Activated naive CD4-positive, alpha-beta T cell treated with anti-CD3 and anti-CD28 coated beads, Interleukin-2, amount 50 U/mL, for 24 hours (primary cell): ENCODE results near the gene POC1A.

Experiments used
- H3K27ac Mint-ChIP-seq: one replicate; pipeline ENCODE4 v1.8.0; 2021; ENCODE audit warnings: mild to moderate bottlenecking, mixed read lengths
- H3K27me3 Mint-ChIP-seq: one replicate; pipeline ENCODE4 v1.8.0; 2021; ENCODE audit warnings: mixed read lengths
- H3K36me3 Mint-ChIP-seq: one replicate; pipeline ENCODE4 v1.8.0; 2021; ENCODE audit warnings: mixed read lengths
- H3K4me1 Mint-ChIP-seq: one replicate; pipeline ENCODE4 v1.8.0; 2021; ENCODE audit warnings: mixed read lengths
- H3K4me3 Mint-ChIP-seq: one replicate; pipeline ENCODE4 v1.8.0; 2021; ENCODE audit warnings: mild to moderate bottlenecking, mixed read lengths
- H3K9me3 Mint-ChIP-seq: one replicate; pipeline ENCODE4 v1.8.0; 2021; ENCODE audit warnings: mixed read lengths

POC1A gene

DNA sequence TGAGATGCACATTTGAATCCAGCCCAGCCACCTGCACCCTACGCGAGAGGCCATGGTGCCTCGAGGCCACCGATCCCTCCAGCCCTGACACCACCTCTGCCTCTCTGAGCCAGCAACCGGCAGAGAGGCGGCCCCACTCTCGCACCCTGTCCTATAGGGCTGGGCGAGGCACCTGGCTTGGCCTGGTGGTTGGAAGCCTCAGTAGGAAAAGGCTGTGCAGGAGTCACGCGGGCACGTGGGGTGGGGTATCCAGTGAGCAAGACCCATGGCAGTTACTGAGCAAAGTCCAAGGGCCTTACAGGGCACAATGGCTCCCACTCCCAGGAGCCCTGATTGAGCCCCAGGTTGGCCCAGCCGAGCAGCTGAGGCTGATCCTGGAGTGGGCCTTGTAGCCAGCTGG lies 85.5 kb downstream of the POC1A start:
- no peaks in the 10 kb centered on the region for H3K9me3 Mint-ChIP-seq
- no peak overlapping the region for H3K27ac Mint-ChIP-seq
- H3K36me3 Mint-ChIP-seq: no peaks in the 10 kb centered on the region
- no peaks in the 10 kb centered on the region for H3K4me1 Mint-ChIP-seq
- H3K4me3 Mint-ChIP-seq: no peak overlapping the region
- no peaks in the 10 kb centered on the region for H3K27me3 Mint-ChIP-seq

DNA sequence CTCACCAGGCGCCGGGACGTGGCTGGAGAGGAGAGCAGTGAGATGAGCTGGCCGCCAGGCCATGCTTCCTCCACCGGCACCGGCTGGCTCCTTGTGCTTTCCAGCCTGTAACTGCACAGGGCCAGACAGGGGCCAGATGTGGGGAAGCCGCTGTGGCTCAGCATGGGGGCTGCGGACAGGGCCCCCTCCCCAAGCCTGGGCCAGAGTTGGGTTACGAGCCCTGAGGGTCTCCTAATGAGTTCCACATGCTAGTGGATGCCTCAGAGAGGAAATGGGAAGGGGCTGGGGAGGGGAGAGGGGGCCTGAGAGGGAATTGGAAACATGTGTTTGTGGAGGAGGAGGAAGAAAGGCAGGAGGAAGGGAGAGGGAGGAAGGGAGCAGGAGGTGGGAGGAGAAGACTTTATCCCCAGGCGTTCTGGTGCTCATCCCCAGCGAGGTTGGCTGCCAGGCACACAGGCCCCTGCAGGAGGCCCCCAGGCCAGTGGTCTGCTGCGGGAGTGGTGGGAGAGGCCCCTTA lies 86.1 kb downstream of the POC1A start:
- Mint-ChIP-seq H3K4me3 (no peak overlapping the region), H3K36me3 (no peaks in the 10 kb centered on the region), H3K9me3 (no peaks in the 10 kb centered on the region), H3K4me1 (no peaks in the 10 kb centered on the region), H3K27me3 (no peaks in the 10 kb centered on the region), H3K27ac (no peak overlapping the region)

DNA sequence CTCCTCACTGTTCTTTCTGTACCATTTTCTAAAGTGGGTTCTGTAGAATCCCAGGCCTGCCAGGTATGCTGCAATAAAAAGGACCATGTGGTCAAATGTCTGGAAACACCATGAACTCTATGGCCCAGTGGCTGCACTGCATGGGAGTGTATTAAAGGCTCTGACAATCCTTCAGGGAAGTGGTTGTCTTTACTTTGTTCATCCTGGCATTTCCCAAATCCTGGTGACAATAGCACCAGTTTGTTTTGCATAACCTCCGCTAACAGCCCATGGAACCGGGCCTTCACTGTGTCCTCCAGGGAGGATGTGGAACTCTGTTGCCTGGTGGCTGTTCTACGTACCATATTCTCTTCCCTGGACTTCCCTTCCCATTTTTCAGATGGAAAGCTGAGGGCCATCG lies 86.7 kb downstream of the POC1A start:
- H3K4me3 Mint-ChIP-seq: no peak overlapping the region
- no peaks in the 10 kb centered on the region for H3K27me3 Mint-ChIP-seq
- no peak overlapping the region for H3K27ac Mint-ChIP-seq
- no peaks in the 10 kb centered on the region for H3K9me3 Mint-ChIP-seq
- no peaks in the 10 kb centered on the region for H3K36me3 Mint-ChIP-seq
- H3K4me1 Mint-ChIP-seq: no peaks in the 10 kb centered on the region

DNA sequence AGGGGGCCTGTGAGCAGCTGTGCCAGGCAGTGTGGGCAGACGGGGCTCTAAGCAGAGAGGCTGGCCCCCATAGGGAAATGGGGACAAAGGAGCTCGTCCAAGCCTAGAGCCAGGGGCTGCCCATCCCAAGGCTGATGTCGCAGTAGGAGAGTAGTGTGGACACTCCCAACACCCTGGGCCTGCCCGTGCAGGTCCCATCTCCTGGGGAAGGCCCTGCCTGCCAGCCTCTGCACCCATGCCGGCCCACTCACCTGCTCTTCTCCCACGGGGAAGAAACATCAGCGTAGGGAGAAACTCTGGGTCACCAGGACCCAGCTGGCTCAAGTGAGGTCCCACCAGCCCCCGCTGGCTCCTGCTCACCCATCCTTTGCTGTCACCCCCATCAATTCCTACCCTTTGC lies 87.2 kb downstream of the POC1A start:
- H3K4me1 Mint-ChIP-seq: no peaks in the 10 kb centered on the region
- no peak overlapping the region for H3K27ac Mint-ChIP-seq
- no peaks in the 10 kb centered on the region for H3K36me3 Mint-ChIP-seq
- no peak overlapping the region for H3K4me3 Mint-ChIP-seq
- H3K27me3 Mint-ChIP-seq: no peaks in the 10 kb centered on the region
- H3K9me3 Mint-ChIP-seq: no peaks in the 10 kb centered on the region

DNA sequence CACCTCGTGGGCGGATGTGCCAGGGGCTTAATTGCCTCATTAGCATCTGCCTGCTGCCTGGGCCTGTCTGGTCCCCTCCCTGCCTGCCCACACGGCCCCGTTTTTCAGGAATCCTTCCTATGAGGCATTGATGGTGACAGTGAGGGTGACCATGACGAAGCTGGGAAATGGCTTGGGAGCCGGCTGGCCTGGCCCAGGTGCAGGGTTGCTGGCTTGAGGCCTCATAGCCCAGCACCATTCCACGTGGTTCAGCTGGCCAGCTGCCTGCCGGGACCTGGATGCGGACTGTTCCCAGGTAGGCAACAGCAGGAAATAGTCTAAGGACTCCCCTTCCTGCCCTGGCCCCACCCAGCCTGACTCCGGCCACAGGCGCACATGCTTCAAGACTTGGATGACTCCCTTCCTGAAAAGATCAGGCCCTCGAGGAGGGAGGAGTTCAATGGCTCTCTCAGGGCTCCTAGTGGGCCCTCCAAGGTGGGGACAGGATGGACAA lies 88.9 kb downstream of the POC1A start:
- no peak overlapping the region for H3K4me3 Mint-ChIP-seq
- H3K4me1 Mint-ChIP-seq: no peaks in the 10 kb centered on the region
- no peaks in the 10 kb centered on the region for H3K9me3 Mint-ChIP-seq
- no peak overlapping the region for H3K27ac Mint-ChIP-seq
- no peaks in the 10 kb centered on the region for H3K27me3 Mint-ChIP-seq
- no peaks in the 10 kb centered on the region for H3K36me3 Mint-ChIP-seq

DNA sequence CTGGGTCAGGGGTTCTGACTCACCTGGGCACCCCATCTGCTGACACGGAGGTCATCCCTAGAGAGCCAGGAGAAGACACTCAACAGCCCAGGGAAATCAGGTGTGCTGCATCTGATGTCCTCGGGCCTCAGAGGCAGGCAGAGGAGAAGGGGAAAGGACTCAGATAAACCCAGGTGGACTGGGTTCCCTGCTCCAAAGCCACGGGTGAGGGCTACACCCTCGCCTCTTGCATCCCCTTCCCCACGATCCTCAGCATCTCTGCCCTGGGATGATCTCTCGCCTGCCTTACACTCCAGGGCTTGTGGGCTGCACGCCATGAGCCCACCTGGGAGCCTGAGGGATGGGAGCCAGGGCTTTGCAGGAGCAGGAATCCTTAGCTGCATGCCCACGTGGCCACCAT lies 89.7 kb downstream of the POC1A start:
- no peaks in the 10 kb centered on the region for H3K36me3 Mint-ChIP-seq
- no peaks in the 10 kb centered on the region for H3K27me3 Mint-ChIP-seq
- H3K4me3 Mint-ChIP-seq: no peak overlapping the region
- no peak overlapping the region for H3K27ac Mint-ChIP-seq
- H3K4me1 Mint-ChIP-seq: no peaks in the 10 kb centered on the region
- H3K9me3 Mint-ChIP-seq: no peaks in the 10 kb centered on the region

DNA sequence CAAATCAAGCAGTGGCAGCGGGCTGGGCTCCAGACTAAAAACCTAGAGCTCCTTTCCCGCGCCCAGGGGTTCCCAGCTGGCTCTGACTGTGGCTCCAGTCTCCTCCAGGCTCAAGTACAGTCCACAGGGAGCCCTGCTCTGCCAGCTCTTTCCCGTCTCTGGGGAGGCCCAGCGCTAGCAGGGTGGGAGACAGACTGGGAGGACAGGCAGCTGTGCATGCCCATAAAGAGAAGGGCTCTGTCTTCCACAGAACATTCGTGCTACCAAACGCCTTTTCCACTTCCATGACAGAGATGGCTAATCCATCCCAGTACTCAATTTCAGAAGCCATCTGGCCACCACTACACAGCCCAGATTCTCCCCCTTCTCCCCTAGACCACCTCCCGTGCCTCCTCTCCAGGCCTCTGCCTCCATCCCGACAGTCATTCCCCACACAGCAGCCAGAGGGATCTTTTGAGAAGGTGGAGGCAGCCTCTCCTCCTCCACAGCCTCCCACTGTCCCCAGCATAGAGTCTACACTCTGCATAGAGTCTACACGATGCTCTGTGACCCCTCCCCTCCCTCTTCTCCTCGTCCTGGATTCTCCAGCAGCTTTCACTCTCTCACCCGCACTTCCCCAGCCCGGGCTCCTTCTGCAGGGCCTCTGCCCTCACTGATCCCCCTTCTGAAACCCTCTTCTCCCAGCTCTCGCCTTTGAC lies 91.0 kb downstream of the POC1A start:
- no peaks in the 10 kb centered on the region for H3K9me3 Mint-ChIP-seq
- H3K4me3 Mint-ChIP-seq: no peak overlapping the region
- peak overlapping the region; percentile 2 for H3K27ac Mint-ChIP-seq
- H3K27me3 Mint-ChIP-seq: no peaks in the 10 kb centered on the region
- no peaks in the 10 kb centered on the region for H3K4me1 Mint-ChIP-seq
- no peaks in the 10 kb centered on the region for H3K36me3 Mint-ChIP-seq

DNA sequence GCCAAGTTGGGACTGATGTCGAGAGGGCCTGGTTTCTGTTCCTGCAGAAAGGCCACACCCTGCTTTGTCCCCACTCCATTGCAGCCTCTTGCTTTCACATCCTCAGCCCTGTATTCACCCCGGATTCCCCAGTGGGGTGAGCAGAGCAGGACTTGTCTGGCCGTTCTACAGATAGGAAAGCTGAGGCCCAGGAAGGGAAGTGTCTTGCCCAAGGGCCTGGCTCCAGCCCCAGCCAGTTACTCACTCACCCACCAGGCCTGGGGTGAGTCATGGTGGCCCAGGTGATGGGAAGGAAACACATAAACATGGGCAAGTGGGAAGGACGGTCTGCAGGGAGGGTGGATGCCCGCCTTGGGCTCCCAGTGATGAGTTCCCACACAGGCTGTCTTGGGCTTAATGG lies 91.7 kb downstream of the POC1A start:
- H3K4me1 Mint-ChIP-seq: peaks cover 2% of the 10 kb centered on the region
- no peak overlapping the region for H3K4me3 Mint-ChIP-seq
- H3K27me3 Mint-ChIP-seq: no peaks in the 10 kb centered on the region
- no peaks in the 10 kb centered on the region for H3K9me3 Mint-ChIP-seq
- no peaks in the 10 kb centered on the region for H3K36me3 Mint-ChIP-seq
- H3K27ac Mint-ChIP-seq: no peak overlapping the region

DNA sequence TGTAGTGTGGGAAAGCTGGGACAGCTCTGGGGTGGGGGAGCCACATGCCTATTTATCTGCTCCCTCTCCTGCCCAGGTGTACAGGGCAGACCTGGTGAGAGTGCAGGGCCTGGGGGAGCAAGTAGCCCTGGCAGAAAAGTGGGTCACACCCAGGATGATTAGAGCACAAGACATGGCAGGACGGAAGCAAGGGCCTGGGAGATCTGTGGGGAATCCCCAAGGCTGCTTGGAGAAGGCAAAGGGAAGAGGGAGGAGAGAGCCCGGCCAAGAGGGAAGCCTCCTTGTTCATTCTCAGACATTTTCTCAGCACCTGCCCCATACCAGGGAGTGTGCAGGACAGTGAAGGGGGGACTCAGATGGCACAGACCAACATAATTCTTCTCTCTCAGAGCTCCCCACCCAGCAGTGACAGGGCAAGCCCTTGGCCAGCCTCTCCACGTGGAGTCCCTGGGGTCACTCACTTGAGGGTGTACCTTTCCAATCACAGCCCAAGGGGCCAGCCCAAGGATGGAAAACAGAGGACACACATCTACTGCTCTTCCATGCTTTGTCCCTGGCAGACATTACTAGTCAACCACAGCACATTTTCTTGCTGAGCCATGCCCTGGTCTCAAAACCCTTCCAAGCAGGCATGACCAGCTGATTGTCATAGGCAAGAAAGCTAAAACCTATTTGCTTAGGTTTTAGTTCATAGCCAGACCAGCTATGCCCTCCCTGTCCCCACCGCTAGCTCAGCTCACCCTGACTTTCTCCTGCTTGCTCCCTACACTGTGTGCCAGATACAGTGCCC lies 92.9 kb downstream of the POC1A start:
- H3K27me3 Mint-ChIP-seq: no peaks in the 10 kb centered on the region
- peaks cover 3% of the 10 kb centered on the region for H3K4me1 Mint-ChIP-seq
- H3K36me3 Mint-ChIP-seq: no peaks in the 10 kb centered on the region

DNA sequence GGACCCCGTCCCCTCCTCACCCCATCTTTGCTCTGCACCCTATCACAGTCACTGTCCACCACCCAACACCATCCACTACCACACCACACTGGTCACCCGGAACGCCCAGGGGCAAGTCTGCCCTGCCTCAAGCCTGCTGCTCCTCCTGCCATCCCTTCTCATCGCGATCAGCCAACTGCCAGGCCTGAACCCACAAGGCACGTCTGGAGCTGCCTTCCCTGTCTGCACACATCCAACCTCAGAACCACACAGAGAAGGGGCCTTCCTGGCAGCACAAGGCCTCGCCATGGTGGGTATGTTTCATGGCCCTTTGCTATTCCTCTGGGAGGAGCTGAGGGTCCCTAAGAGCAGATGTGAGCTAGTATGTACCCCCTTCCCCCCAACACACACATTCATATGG lies 94.4 kb downstream of the POC1A start:
- Mint-ChIP-seq H3K4me3 (no peak overlapping the region), H3K27ac (peak overlapping the region; percentile 65), H3K9me3 (no peaks in the 10 kb centered on the region), H3K27me3 (no peaks in the 10 kb centered on the region), H3K36me3 (no peaks in the 10 kb centered on the region), H3K4me1 (peaks cover 4% of the 10 kb centered on the region)

More for the DNA sequence above, 92.9 kb downstream of the POC1A start:
- no peaks in the 10 kb centered on the region for H3K9me3 Mint-ChIP-seq
- H3K27ac Mint-ChIP-seq: no peak overlapping the region
- no peak overlapping the region for H3K4me3 Mint-ChIP-seq

DNA sequence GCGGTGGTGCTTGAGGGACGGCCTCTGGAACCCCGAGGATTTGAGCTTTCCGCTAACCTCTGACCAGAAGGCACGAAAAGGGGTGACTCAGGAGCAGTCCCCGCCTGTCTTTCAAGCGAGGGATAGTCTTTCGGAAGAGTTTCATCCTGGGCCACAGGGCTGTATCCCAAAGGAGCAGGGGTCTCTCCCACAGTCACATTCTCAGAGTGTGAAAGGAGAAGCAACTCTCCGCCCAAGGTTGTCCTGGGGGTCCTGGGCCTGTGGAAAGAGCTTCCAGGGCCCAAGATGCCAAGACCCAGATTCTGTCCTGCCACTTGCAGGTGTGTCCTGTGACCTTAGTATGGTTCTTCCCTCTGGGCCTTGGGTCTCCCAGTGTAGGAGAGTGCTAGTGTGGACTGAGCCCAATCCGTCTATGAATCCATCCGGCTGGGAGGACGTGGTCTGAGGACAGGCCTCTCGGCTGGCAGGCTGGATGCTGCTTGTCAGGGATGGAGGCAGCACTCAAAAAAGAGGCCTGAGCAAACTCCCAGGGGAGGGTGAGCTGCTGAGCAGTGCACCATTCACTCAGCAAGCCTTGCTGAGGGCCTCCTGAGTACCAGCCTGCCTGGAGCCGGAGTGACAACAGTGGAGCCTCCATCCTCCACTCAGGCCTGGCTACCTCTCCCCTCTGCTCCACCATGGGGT lies 96.3 kb downstream of the POC1A start:
- Mint-ChIP-seq H3K4me1 (peaks cover 22% of the 10 kb centered on the region), H3K9me3 (no peaks in the 10 kb centered on the region), H3K4me3 (peak overlapping the region; percentile 44), H3K27ac (peak overlapping the region; percentile 51), H3K36me3 (peaks cover 6% of the 10 kb centered on the region), H3K27me3 (no peaks in the 10 kb centered on the region)

DNA sequence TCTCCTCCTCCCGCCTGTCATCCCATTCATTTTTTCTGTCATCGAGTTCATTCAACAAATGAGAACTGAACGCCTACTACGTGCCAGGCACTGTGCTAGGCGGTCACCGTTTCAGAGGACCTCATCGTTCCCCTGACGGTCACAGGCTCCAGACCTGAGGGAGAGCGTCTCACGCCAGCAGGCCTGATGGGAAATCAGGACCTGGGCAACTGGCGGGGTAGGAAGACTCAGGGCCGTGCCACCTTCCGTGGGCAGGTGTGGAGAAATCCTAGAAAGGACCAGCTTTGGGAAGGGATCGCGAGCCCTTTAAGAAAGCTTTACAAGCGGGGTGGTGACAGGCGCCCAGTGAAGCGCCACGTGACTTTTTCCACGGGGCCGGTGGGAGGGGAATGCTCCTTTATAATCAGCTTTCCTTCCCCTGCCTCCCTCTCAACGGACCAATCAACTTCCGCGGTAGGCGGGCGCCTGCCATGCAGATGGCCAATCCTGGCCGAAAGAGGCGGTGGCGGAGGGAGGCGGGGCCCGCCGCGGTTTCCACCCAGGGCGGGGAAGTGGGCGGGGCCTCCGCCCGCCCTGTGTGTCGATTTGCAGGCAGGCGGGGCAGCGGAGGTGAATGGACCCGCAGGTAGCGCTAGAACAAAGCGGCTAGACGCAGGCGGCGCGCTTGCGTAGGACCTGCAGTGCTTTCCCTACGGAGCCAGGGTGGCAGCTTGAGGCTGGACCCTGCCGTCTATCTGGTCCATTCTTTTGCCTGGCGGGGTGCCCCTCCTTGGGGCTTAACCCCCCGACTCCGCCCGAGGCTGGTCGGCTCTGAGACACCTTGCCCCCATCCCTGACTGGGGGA lies 97.0 kb downstream of the POC1A start:
- H3K4me1 Mint-ChIP-seq: peaks cover 30% of the 10 kb centered on the region
- no peaks in the 10 kb centered on the region for H3K27me3 Mint-ChIP-seq
- H3K36me3 Mint-ChIP-seq: peaks cover 6% of the 10 kb centered on the region
- H3K9me3 Mint-ChIP-seq: no peaks in the 10 kb centered on the region
- H3K27ac Mint-ChIP-seq: peak overlapping the region; percentile 88
- H3K4me3 Mint-ChIP-seq: peak overlapping the region; percentile 88

DNA sequence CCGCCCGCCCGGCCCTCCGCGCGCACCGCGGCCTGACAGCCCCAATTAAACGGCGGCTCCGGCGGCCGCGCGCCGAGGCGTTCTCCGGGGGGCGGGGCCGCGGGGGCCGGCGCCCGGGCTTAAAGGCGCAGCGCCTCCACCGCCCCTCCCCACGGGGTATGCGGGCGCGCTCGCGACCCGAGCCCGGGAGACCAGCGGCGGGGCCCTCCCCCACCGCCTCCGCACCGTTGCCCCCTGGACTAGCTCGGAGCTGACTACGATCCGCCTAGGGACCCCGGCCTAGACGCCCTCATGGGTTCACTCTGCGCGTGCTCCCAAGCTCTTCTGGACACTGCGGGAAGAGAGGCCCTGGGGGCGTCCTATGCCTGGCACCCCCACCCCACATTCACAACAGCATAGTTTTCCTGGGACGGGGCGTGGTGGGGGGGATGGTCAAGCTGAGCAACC lies 97.7 kb downstream of the POC1A start, which contains the start of gene DUSP7:
DUSP7 (minus strand) TSS at position 51 of the 447 bp plus-strand sequence. CDS start 205 bp downstream, outside the sequence.
- H3K27ac Mint-ChIP-seq: peak within 1 kb of the TSS; percentile 89
- no peaks in the 10 kb centered on the region for H3K9me3 Mint-ChIP-seq
- H3K4me3 Mint-ChIP-seq: peak within 1 kb of the TSS; percentile 90
- H3K4me1 Mint-ChIP-seq: peaks cover 36% of the 10 kb centered on the region
- peaks cover 9% of the 10 kb centered on the region for H3K36me3 Mint-ChIP-seq
- H3K27me3 Mint-ChIP-seq: no peaks in the 10 kb centered on the region

DNA sequence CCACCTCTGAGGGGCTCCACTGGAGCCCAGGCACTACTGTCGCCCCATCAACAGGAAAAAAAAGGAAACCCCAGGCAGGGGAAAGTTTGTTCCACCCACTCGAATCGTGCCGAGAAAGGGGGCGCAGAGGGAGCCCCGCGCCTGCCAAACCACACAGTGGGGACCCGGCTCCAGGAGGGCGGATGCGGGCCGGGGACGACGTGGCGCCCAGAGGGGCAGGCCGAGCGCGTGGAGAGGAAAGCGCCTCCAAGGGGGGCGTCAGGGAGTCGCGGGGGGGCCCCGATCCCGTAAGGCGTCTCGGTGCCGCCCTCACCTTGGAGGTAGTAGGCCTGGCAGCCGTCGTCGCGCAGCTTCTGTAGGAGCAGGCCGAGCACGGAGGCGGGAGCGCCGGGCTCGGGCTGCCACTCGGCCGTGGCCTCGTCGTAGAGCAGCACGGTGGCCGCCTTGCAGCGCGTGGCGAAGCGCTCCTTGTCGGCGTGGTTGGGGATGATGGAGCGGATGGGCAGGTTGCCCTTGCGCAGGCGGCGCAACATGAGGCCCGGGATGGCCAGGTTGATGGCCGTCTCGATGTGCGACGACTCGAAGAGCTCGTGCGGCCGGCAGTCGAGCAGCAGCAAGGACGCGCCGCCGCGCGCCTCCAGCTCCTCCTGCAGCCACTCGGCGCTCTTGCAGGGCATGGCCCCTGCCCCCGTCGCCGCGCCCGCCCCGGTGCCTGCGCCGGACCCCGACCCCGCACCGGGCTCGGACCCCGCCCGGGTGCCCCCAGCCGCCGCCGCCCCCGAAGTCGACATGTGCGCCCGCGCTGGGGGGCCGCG lies 98.5 kb downstream of the POC1A start:
- Mint-ChIP-seq H3K27me3 (no peaks in the 10 kb centered on the region), H3K9me3 (no peaks in the 10 kb centered on the region), H3K4me1 (peaks cover 44% of the 10 kb centered on the region), H3K27ac (peak overlapping the region; percentile 89), H3K36me3 (peaks cover 11% of the 10 kb centered on the region), H3K4me3 (peak overlapping the region; percentile 90)
